ENCODE data around the gene USP36. TPM values are rescaled to one million over a fixed set of nuclear protein-coding genes. Genes with fewer than 3 reads are reported as not detected.
A peak's percentile ranks its signal among the peaks of the same experiment; 100 is the strongest.

USP36 gene
- total RNA-seq, 2 donors from 2014 or later, result 57.1 to 62.5 TPM

GRCh38 chr17:78831688-78832540 lies 8.7 kb downstream of the USP36 start:
- TF ChIP-seq CTCF (conservative IDR thresholded peaks at IDR 0.05), result no peak
- H3K36me3 ChIP-seq (ENCODE audit: control insufficient read depth, insufficient read depth, low read length), result peaks cover 92% of the 10 kb centered on the region
- no peak overlapping the region for H3K27ac Mint-ChIP-seq

GRCh38 chr17:78829477-78829876 lies 11.1 kb downstream of the USP36 start:
- peaks cover 85% of the 10 kb centered on the region for H3K36me3 ChIP-seq (ENCODE audit: control insufficient read depth, insufficient read depth, low read length)
- Mint-ChIP-seq H3K9me3 (no peaks in the 10 kb centered on the region), H3K27ac (no peak overlapping the region), H3K36me3 (ENCODE audit: low read depth) (peaks cover 87% of the 10 kb centered on the region), H3K27me3 (ENCODE audit: insufficient read depth) (no peaks in the 10 kb centered on the region), H3K4me3 (no peak overlapping the region), H3K4me1 (no peaks in the 10 kb centered on the region)
- no peak overlapping the region for H3K27ac ChIP-seq (ENCODE audit: low read depth, low read length)
- TF ChIP-seq CTCF (conservative IDR thresholded peaks at IDR 0.05), result no peak
- no peaks in the 10 kb centered on the region for H3K9me3 ChIP-seq (ENCODE audit: control insufficient read depth, low read length)
- no peak for DNase-seq
- no peaks in the 10 kb centered on the region for H3K27me3 ChIP-seq (ENCODE audit: control insufficient read depth, insufficient read depth, low read length, poor library complexity, severe bottlenecking)
- H3K4me1 ChIP-seq (ENCODE audit: control insufficient read depth, insufficient read depth, low read length), result no peaks in the 10 kb centered on the region
- H3K4me3 ChIP-seq (ENCODE audit: low read length), result no peak overlapping the region
- no peak overlapping the region for H3K9ac ChIP-seq (ENCODE audit: extremely low read depth, low read length, poor library complexity, severe bottlenecking)
- WGBS, 2 experiments (ENCODE audit: insufficient coverage in 1 of 2, insufficient read length in 1 of 2), result 93 to 94% methylated on average over 6 of the region's 6 CpGs

More at GRCh38 chr17:78831688-78832540, 8.7 kb downstream of the USP36 start:
- Histone ChIP-seq H3K27ac (ENCODE audit: low read depth, low read length) (no peak overlapping the region), H3K4me1 (ENCODE audit: control insufficient read depth, insufficient read depth, low read length) (no peaks in the 10 kb centered on the region), H3K4me3 (ENCODE audit: low read length) (no peak overlapping the region), H3K9ac (ENCODE audit: extremely low read depth, low read length, poor library complexity, severe bottlenecking) (no peak overlapping the region), H3K27me3 (ENCODE audit: control insufficient read depth, insufficient read depth, low read length, poor library complexity, severe bottlenecking) (no peaks in the 10 kb centered on the region), H3K9me3 (ENCODE audit: control insufficient read depth, low read length) (no peaks in the 10 kb centered on the region)
- H3K4me3 Mint-ChIP-seq, result no peak overlapping the region
- no peaks in the 10 kb centered on the region for H3K9me3 Mint-ChIP-seq
- peaks cover 90% of the 10 kb centered on the region for H3K36me3 Mint-ChIP-seq (ENCODE audit: low read depth)
- no peaks in the 10 kb centered on the region for H3K27me3 Mint-ChIP-seq (ENCODE audit: insufficient read depth)
- DNase-seq, result no peak
- H3K4me1 Mint-ChIP-seq, result no peaks in the 10 kb centered on the region
- 95 to 97% methylated on average over 12 to 15 of the region's 15 CpGs for WGBS, 2 experiments (ENCODE audit: insufficient coverage in 1 of 2, insufficient read length in 1 of 2)

- H3K4me3 ChIP-seq (ENCODE audit: low read length), result no peak overlapping the region
Observed at GRCh38 chr17:78828470-78829185, 12.0 kb downstream of the USP36 start.

More at GRCh38 chr17:78828470-78829185, 12.0 kb downstream of the USP36 start:
- peaks cover 85% of the 10 kb centered on the region for H3K36me3 ChIP-seq (ENCODE audit: control insufficient read depth, insufficient read depth, low read length)
- H3K9me3 Mint-ChIP-seq, result no peaks in the 10 kb centered on the region
- peak; percentile 51 for TF ChIP-seq CTCF (conservative IDR thresholded peaks at IDR 0.05)
- no peak overlapping the region for H3K27ac ChIP-seq (ENCODE audit: low read depth, low read length)
- peaks cover 2% of the 10 kb centered on the region for H3K4me1 Mint-ChIP-seq
- H3K4me1 ChIP-seq (ENCODE audit: control insufficient read depth, insufficient read depth, low read length), result no peaks in the 10 kb centered on the region
- WGBS, 2 experiments (ENCODE audit: insufficient coverage in 1 of 2, insufficient read length in 1 of 2), result 92 to 94% methylated on average over 11 to 14 of the region's 14 CpGs
- H3K9me3 ChIP-seq (ENCODE audit: control insufficient read depth, low read length), result no peaks in the 10 kb centered on the region
- no peak overlapping the region for H3K4me3 Mint-ChIP-seq
- no peak overlapping the region for H3K9ac ChIP-seq (ENCODE audit: extremely low read depth, low read length, poor library complexity, severe bottlenecking)
- peaks cover 88% of the 10 kb centered on the region for H3K36me3 Mint-ChIP-seq (ENCODE audit: low read depth)
- H3K27me3 Mint-ChIP-seq (ENCODE audit: insufficient read depth), result no peaks in the 10 kb centered on the region
- peak; percentile 89 for DNase-seq
- H3K27ac Mint-ChIP-seq, result peak overlapping the region; percentile 37
- no peaks in the 10 kb centered on the region for H3K27me3 ChIP-seq (ENCODE audit: control insufficient read depth, insufficient read depth, low read length, poor library complexity, severe bottlenecking)
